NCI-H82 treated with DMSO at 0.1 percent for 48 hours (cell line): ENCODE results near the gene FHL1.
"Not testable (repeated sequence)": the region's sequence is repeated elsewhere in the genome, so short reads cannot be mapped to it uniquely, and the experiment has no call there.

Source experiments
- DNase-seq: peaks from one replicate; lab custom pipeline; 2025; ENCODE audit not compliant: unreplicated experiment; lab: John Stamatoyannopoulos, UW

Gene FHL1

GRCh38 chrX:136147315-136147901, at the start of gene FHL1:
Gene FHL1 (plus strand): TSS chrX:136147533.
- DNase-seq, result peak; percentile 36

DNA sequence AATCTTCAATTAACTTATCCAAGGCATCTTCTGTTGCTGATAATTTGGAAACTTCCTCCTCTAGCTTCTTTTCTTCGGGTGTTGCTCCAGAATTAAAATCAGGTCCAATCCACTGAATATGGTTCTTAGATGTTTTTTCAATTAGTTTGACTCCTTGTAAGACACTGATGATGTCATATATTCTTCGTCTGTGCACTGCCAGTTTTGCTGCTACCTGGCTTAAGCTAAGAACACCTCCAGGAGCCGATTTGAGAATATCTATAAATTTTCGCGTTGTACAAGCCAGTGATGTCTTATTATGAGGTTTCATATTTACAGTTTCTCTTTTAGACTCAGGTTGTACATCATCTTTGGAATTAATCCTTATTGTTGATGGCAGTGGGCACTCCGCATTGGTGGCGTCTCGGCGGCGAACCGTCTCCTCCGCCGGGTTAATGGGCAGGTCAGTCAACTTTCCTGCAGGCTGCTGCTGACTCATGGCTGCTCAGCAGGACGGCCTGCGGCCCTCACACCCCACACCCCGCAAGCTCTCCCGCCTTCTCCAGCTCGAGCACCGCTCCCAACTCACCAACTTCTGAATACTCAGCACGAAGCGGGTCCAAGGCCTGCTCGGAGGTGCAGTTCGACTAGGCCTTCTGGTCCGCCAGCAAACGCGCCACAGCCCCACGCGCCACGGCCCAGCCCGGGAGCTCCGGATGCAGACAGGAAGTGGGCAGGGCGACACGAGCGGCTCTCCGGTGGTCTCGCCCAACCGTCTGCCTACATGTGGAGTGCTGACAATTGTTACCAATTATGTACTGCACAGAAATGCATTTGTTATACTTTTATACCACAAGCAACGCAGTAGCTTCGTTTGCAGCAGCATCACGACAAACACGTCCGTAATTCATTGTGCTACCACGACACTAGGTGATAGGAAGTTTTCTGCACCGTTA, 49.2 kb upstream of the FHL1 start:
- no peak for DNase-seq

DNA sequence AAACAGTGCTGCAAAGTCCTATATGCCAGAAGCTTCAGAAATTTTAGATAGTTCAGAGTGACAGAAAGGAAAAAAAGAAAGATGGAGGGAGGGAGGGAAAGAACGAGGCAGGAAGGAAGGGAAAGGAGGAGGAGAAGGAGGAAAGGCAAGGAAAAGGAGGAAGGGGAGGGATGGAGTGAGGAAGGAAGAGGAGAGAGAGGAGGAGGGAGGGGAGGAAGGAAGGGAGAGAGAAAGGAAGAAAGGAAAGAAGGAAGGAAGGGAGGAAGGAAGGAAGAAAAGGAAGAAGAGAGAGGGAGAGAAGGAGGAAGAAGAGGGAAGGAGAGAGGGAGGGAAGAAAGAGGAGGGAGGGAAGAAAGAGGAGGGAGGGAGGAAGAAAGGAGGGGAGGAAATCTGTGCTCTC, 42.4 kb upstream of the FHL1 start:
- no peak for DNase-seq

DNA sequence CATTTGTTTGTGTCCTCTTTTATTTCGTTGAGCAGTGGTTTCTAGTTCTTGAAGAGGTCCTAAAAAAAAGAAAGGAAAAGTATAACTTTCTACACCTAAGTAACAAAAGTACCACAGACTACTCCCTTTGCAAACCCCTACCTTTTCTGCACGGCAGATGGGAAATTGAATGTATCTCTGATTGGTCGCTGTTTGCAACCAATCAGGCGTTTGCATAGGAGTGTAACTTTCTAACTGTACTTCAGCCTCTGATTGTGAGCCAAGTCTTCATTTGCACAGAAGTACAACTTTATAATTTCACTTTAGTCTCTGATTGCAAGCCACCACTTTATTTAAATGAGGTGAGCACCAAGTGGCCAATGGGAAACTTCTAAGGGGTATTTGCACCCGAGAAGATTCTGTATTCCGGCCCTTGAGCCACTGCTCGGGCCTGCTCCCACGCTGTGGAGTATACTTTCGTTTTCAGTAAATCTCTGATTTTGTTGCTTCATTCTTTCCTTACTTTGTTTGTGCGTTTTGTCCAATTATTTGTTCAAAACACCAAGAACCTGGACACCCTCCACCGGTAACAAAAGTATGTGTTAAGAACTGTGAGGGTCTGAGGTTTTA, 40.3 kb upstream of the FHL1 start:
- DNase-seq, result no peak

DNA sequence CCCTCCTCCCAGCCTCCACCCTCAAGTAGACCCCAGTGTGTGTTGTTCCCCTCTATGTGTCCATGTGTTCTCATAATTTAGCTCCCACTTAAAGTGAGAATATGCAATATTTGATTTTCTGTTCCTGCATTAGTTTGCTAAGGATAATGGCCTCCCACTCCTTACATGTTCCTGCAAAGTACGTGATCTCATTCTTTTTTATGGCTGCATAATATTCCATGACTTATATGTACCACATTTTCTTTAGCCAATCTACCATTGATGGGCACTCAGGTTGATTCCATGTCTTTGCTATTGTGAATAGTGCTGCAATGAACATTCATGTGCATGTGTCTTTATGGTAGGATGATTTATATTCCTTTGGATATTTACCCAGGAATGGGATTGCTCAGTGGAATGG, 38.4 kb upstream of the FHL1 start:
- DNase-seq, result not testable (repeated sequence)

- DNase-seq, result no peak
Measured at GRCh38 chrX:136112286-136112685, 35.0 kb upstream of the FHL1 start.

DNA sequence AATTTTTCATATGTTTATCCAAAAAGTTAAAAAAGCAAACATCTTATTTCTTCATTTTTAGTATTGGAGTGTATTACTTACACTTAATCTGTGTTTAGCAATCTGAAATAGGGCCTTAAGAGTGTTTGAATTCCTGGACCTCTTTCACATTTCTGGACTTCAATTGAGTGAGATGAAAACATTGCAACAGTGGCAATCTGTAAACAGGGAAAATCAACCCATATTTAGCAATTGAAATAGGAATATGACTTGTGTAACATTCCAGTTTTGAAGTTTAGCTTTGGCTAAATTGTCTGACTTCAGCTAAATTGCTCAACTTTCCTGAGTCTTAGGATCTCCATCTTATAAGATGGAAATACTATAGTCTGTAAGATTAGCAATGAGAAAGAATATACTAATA, 34.6 kb upstream of the FHL1 start:
- DNase-seq, result no peak

DNA sequence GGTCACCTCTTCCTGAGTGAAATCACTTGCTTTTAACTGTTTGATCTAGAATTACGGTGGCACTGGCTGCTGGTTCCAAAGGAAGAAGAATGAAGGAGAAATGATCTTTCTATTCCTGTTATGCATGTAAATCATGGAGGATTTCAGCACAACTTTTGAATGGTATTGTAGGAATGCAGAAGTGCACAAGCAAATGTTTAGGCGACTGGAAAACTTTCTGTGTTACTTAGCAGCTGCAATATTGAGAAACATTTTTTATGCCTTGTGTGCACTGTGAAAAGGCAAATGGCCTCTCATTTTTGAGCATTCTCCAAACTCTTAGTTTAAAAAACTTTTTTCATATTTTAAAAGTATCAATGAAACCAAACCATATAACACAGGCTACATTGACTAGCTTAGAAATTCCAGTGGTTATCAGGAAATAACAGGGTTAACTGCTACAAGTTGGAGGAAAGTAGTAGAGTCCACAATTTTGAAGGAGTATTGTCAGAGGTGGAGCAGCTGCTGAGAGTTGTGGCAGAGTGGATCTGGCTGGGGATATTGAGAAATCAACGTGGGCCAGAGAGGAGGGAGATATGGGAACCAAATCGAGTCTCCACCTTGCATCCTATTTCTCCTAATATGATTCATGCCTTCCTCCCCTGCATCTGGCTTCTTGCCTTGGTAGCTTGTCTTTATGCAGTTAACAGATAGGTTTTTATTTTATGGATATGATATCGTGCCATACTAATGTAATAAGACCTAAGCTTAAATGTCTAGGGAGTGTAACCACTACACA, 32.0 kb upstream of the FHL1 start:
- no peak for DNase-seq

DNA sequence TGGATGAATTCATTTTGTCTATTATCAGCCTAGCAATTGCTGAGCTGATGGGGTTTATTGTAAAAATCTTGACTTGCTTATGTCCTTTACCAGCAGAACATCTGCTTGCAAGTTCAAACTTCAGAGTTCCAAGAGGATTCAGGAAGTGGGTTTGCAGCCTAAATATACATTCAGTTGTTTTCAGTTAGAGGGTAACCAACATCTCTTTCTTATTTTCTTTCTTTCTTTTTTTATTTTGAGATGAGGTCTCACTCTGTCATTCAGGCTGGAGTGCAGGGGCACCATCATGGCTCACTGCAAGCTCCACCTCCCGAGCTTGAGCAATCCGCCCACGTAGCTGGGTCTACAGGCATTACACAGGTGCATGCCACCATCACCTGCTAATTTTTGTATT, 31.4 kb upstream of the FHL1 start:
- no peak for DNase-seq

GRCh38 chrX:136121788-136122187, 25.5 kb upstream of the FHL1 start:
- no peak for DNase-seq

GRCh38 chrX:136122207-136122606, 25.1 kb upstream of the FHL1 start:
- no peak for DNase-seq

GRCh38 chrX:136125106-136125505, 22.2 kb upstream of the FHL1 start:
- no peak for DNase-seq

- no peak for DNase-seq
Measured at GRCh38 chrX:136126371-136126770, 21.0 kb upstream of the FHL1 start.

DNA sequence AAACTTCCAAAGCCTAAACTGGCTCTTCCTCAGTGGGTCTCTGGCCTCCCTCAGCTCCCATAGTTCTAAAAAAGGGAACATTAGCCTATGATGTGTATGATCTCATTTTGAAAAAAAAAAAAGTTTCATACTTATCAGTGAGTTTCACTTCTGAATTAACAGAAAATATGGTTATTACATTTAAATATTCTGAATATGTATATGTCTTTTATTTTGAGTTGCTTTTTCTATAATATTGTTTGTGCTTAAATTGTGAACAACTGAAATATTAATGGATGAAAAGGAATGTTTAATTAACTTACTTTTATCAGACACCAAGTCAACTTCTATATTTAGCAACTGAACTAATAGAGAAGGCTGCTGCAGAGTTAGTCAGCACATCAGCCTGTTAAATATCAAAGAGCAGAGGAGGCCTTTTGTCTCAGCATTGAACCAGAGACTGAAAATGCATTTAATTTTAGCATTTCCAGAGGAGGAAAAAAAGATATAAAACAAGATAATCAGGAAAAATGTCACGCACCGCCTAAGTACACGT, 20.4 kb upstream of the FHL1 start:
- DNase-seq, result no peak

DNA sequence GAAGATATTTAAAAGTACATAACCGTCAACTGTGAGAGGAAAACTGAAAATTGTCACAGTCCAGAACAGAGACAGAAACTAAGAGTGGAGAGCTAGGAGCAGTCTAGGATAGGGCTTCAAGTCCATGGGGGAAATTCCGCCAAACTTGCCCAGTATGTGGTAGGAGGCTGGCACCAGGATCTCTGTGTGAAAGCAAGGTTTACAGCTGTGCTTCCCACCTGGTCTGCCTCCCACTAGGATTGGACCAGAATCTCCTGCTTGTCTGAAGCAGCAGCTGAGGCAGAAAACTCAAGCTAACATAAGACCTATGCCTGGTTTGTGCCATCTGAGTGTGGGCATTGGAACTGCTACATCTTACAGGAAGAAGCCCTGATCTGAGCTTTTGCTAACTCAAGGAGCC, 18.6 kb upstream of the FHL1 start:
- DNase-seq, result no peak

DNA sequence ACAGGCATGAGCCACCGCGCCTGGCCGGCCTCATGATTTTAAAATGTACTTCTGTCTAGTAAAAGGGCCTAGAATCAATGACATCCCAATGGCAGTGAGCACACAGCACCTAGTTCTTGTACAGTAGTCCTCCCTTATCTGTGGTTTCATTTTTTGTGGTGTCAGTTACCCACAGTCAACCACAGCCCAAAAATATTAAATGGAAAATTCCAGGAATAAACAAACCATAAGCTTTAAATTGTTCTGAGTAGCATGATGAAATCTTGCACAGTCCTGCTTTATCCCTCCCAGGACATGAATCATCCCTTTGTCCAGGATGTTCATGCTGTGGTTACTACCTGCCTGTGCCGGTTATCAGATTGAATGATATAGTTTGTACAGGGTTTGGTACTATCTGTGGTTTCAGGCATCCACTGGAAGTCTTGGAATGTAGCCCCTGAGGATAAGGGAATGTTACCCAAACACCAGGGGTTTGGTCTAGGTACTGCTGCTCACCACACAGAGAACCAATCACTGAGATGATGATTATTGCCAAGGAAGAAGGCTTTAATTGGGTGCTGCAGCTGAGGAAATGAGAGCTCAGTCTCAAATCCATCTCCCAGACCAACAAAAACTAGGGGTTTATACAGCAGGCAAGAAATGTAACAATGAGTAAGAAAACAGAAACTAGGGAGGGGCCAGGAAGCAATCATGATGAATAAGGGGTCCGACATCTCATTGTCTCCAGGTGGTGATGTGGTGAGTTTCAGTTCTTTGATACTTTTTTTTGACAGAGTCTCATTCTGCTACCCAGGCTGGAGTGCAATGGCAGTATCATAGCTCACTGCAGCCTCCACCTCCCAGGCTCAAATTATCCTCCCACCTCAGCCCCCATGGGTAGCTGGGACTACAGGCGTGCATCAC, 16.2 kb upstream of the FHL1 start:
- DNase-seq, result no peak

- DNase-seq, result peak; percentile 20
Measured at GRCh38 chrX:136138939-136139338, 8.4 kb upstream of the FHL1 start.

GRCh38 chrX:136141569-136141968, 5.8 kb upstream of the FHL1 start:
- no peak for DNase-seq

GRCh38 chrX:136142592-136142991, 4.7 kb upstream of the FHL1 start:
- DNase-seq, result no peak

DNA sequence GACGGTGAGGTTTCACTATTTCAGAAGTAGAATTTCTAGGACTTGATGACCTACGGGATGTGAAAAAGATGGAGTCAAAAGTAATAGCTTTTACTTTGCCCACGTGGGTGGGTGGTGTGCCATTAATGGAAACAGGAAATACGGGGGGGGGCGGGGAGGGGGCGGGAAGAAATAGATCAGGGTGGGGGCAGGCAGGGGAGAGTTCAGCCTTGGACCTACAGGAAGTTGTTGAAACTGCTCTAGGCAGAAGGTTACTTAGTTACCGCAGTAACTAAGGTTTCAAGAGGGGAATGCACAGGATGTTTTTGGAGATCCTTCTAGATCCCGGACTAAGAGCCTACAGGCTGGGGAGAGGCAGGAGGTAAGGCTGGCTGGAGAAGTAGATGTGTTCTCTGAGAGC, 3.6 kb upstream of the FHL1 start:
- DNase-seq, result no peak
